ENCODE results near the gene CENPE.

CENPE gene

DNA sequence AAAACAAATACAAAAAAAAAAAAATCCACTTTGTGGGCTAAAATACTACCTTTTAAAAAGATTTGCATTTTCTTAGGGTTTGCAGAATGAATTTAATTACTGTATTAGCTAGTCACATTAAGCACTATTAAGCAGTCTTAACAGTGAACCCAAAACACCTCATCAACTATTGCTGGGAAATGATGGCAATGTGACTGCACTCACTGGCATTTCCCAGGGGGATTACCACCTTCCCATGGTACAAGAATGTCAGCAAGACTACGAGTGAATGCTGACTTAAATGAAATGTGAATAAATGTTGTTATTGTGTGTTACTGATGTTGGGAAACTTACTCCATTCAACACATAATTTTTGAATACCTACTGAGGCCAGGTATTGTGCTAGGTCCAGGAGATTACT is 111.6 kb downstream of the CENPE start:
- H4K91ac ChIP-seq (ENCODE audit: low read depth, low read length, poor library complexity), result no peak overlapping the region
- no peak overlapping the region for H3K23ac ChIP-seq (ENCODE audit: low read depth, low read length, poor library complexity)
- no peak overlapping the region for H3K4me3 ChIP-seq (ENCODE audit: low read length in 2 of 2)
- no CpG with 5 or more reads among the region's 1 CpG for WGBS, 2 donors (ENCODE audit: extremely low coverage in 2 of 2, insufficient read length in 2 of 2, insufficient replicate concordance in 1 of 2)
- no peak overlapping the region for H2AK5ac ChIP-seq (ENCODE audit: low read depth, low read length)
- H3K14ac ChIP-seq (ENCODE audit: low read length), result no peak overlapping the region
- H3K79me1 ChIP-seq (ENCODE audit: low read depth, low read length), result no peaks in the 10 kb centered on the region
- no peak overlapping the region for H3K27ac ChIP-seq (replicated peaks; ENCODE audit: low read length)
- no peak overlapping the region for H3K9ac ChIP-seq (ENCODE audit: low read depth, low read length, poor library complexity)
- H2BK15ac ChIP-seq (ENCODE audit: low read length), result no peak overlapping the region
- H4K8ac ChIP-seq (ENCODE audit: low read depth, low read length), result no peak overlapping the region
- no peak overlapping the region for H2BK5ac ChIP-seq (ENCODE audit: low read length)
- H2BK12ac ChIP-seq (ENCODE audit: low read length), result no peak overlapping the region
- no peaks in the 10 kb centered on the region for H3K4me1 ChIP-seq (ENCODE audit: control insufficient read depth in 2 of 2, insufficient read depth in 1 of 2, low read depth in 1 of 2, low read length in 2 of 2)
- H2AFZ ChIP-seq (ENCODE audit: low read length), result no peak overlapping the region
- H3K18ac ChIP-seq (ENCODE audit: low read length), result no peak overlapping the region
- no peak overlapping the region for H2BK120ac ChIP-seq (ENCODE audit: low read depth, low read length)
- H3K36me3 ChIP-seq (replicated peaks in 1 of 2; ENCODE audit: control insufficient read depth in 2 of 2, insufficient read depth in 2 of 2, low read length in 2 of 2), result peaks cover 23 to 93% of the 10 kb centered on the region in 2 donors
- no peak for DNase-seq (ENCODE audit: low spot score)
- H3K9me3 ChIP-seq (replicated peaks in 1 of 2; ENCODE audit: control insufficient read depth in 2 of 2, insufficient read depth in 1 of 2, low read depth in 1 of 2, low read length in 2 of 2), result no peaks in the 10 kb centered on the region
- H3K4me2 ChIP-seq (ENCODE audit: insufficient read depth, low read length, poor library complexity, severe bottlenecking), result no peak overlapping the region
- H3K27me3 ChIP-seq (ENCODE audit: control insufficient read depth in 3 of 3, insufficient read depth in 3 of 3, low read depth in 1 of 3, low read length in 3 of 3), result no peaks in the 10 kb centered on the region
- H3K4ac ChIP-seq (ENCODE audit: low read length), result no peak overlapping the region

GRCh38 chr4:103085555-103086196 is 112.5 kb downstream of the CENPE start:
- no peak for DNase-seq (ENCODE audit: low spot score)
- no peak overlapping the region for H2BK15ac ChIP-seq (ENCODE audit: low read length)

GRCh38 chr4:103079621-103080020 is 118.5 kb downstream of the CENPE start:
- Histone ChIP-seq H3K14ac (ENCODE audit: low read length) (no peak overlapping the region), H4K8ac (ENCODE audit: low read depth, low read length) (no peak overlapping the region), H3K9me3 (replicated peaks in 1 of 2; ENCODE audit: control insufficient read depth in 2 of 2, insufficient read depth in 1 of 2, low read depth in 1 of 2, low read length in 2 of 2) (no peaks in the 10 kb centered on the region), H2BK5ac (ENCODE audit: low read length) (no peak overlapping the region), H3K27ac (replicated peaks; ENCODE audit: low read length) (no peak overlapping the region), H3K18ac (ENCODE audit: low read length) (no peak overlapping the region), H3K9ac (ENCODE audit: low read depth, low read length, poor library complexity) (no peak overlapping the region), H2AFZ (ENCODE audit: low read length) (no peak overlapping the region), H3K4me1 (ENCODE audit: control insufficient read depth in 2 of 2, insufficient read depth in 1 of 2, low read depth in 1 of 2, low read length in 2 of 2) (peaks cover 2 to 3% of the 10 kb centered on the region in 2 donors), H4K91ac (ENCODE audit: low read depth, low read length, poor library complexity) (no peak overlapping the region), H3K23ac (ENCODE audit: low read depth, low read length, poor library complexity) (no peak overlapping the region), H3K79me1 (ENCODE audit: low read depth, low read length) (no peaks in the 10 kb centered on the region), H3K36me3 (replicated peaks in 1 of 2; ENCODE audit: control insufficient read depth in 2 of 2, insufficient read depth in 2 of 2, low read length in 2 of 2) (peaks cover 7 to 41% of the 10 kb centered on the region in 2 donors), H2AK5ac (ENCODE audit: low read depth, low read length) (no peak overlapping the region), H3K4me3 (ENCODE audit: low read length in 2 of 2) (no peak overlapping the region), H2BK15ac (ENCODE audit: low read length) (no peak overlapping the region), H3K27me3 (ENCODE audit: control insufficient read depth in 3 of 3, insufficient read depth in 3 of 3, low read depth in 1 of 3, low read length in 3 of 3) (no peaks in the 10 kb centered on the region), H3K4me2 (ENCODE audit: insufficient read depth, low read length, poor library complexity, severe bottlenecking) (no peak overlapping the region), H2BK12ac (ENCODE audit: low read length) (no peak overlapping the region), H3K4ac (ENCODE audit: low read length) (no peak overlapping the region), H2BK120ac (ENCODE audit: low read depth, low read length) (no peak overlapping the region)
- WGBS, 2 donors (ENCODE audit: extremely low coverage in 2 of 2, insufficient read length in 2 of 2, insufficient replicate concordance in 1 of 2), result no CpG with 5 or more reads among the region's 1 CpG
- no peak for DNase-seq (ENCODE audit: low spot score)

More at GRCh38 chr4:103085555-103086196, 112.5 kb downstream of the CENPE start:
- Histone ChIP-seq H3K36me3 (replicated peaks in 1 of 2; ENCODE audit: control insufficient read depth in 2 of 2, insufficient read depth in 2 of 2, low read length in 2 of 2) (peaks cover 25 to 87% of the 10 kb centered on the region in 2 donors), H3K23ac (ENCODE audit: low read depth, low read length, poor library complexity) (no peak overlapping the region), H4K8ac (ENCODE audit: low read depth, low read length) (no peak overlapping the region), H2AFZ (ENCODE audit: low read length) (no peak overlapping the region), H3K4me2 (ENCODE audit: insufficient read depth, low read length, poor library complexity, severe bottlenecking) (no peak overlapping the region), H2AK5ac (ENCODE audit: low read depth, low read length) (no peak overlapping the region), H2BK120ac (ENCODE audit: low read depth, low read length) (no peak overlapping the region), H3K27me3 (ENCODE audit: control insufficient read depth in 3 of 3, insufficient read depth in 3 of 3, low read depth in 1 of 3, low read length in 3 of 3) (no peaks in the 10 kb centered on the region), H2BK5ac (ENCODE audit: low read length) (no peak overlapping the region), H3K4me3 (ENCODE audit: low read length in 2 of 2) (no peak overlapping the region), H2BK12ac (ENCODE audit: low read length) (no peak overlapping the region), H3K27ac (replicated peaks; ENCODE audit: low read length) (no peak overlapping the region), H4K91ac (ENCODE audit: low read depth, low read length, poor library complexity) (no peak overlapping the region), H3K14ac (ENCODE audit: low read length) (no peak overlapping the region), H3K4me1 (ENCODE audit: control insufficient read depth in 2 of 2, insufficient read depth in 1 of 2, low read depth in 1 of 2, low read length in 2 of 2) (no peaks in the 10 kb centered on the region), H3K79me1 (ENCODE audit: low read depth, low read length) (no peaks in the 10 kb centered on the region), H3K4ac (ENCODE audit: low read length) (no peak overlapping the region), H3K9ac (ENCODE audit: low read depth, low read length, poor library complexity) (no peak overlapping the region), H3K9me3 (replicated peaks in 1 of 2; ENCODE audit: control insufficient read depth in 2 of 2, insufficient read depth in 1 of 2, low read depth in 1 of 2, low read length in 2 of 2) (no peaks in the 10 kb centered on the region), H3K18ac (ENCODE audit: low read length) (no peak overlapping the region)
- WGBS, 2 donors (ENCODE audit: extremely low coverage in 2 of 2, insufficient read length in 2 of 2, insufficient replicate concordance in 1 of 2), result no CpG with 5 or more reads among the region's 2 CpGs

GRCh38 chr4:103076747-103077347 is 121.3 kb downstream of the CENPE start, which contains the start of gene SLC9B2:
Gene SLC9B2 (minus strand): TSS chr4:103076761. CDS start chr4:103067550, 9,211 bp downstream.
- H2BK5ac ChIP-seq (ENCODE audit: low read length), result peak within 1 kb of the TSS; percentile 59
- no peak for DNase-seq (ENCODE audit: low spot score)
- H2BK15ac ChIP-seq (ENCODE audit: low read length), result peak within 1 kb of the TSS; percentile 69
- H2BK120ac ChIP-seq (ENCODE audit: low read depth, low read length), result peak within 1 kb of the TSS; percentile 88
- no peak within 1 kb of the TSS for H4K91ac ChIP-seq (ENCODE audit: low read depth, low read length, poor library complexity)
- peak within 1 kb of the TSS; percentile 95 for H3K9ac ChIP-seq (ENCODE audit: low read depth, low read length, poor library complexity)
- no peak within 1 kb of the TSS for H3K27ac ChIP-seq (replicated peaks; ENCODE audit: low read length)
- peak within 1 kb of the TSS; percentile 77 for H2BK12ac ChIP-seq (ENCODE audit: low read length)
- no peaks in the 10 kb centered on the region for H3K79me1 ChIP-seq (ENCODE audit: low read depth, low read length)
- no peak within 1 kb of the TSS for H3K4ac ChIP-seq (ENCODE audit: low read length)
- peaks cover 2 to 3% of the 10 kb centered on the region in 2 donors for H3K4me1 ChIP-seq (ENCODE audit: control insufficient read depth in 2 of 2, insufficient read depth in 1 of 2, low read depth in 1 of 2, low read length in 2 of 2)
- H2AFZ ChIP-seq (ENCODE audit: low read length), result peak within 1 kb of the TSS; percentile 97
- no peaks in the 10 kb centered on the region for H3K27me3 ChIP-seq (ENCODE audit: control insufficient read depth in 3 of 3, insufficient read depth in 3 of 3, low read depth in 1 of 3, low read length in 3 of 3)
- H3K14ac ChIP-seq (ENCODE audit: low read length), result peak within 1 kb of the TSS; percentile 84
- peak within 1 kb of the TSS; percentile 78 for H3K4me2 ChIP-seq (ENCODE audit: insufficient read depth, low read length, poor library complexity, severe bottlenecking)
- H2AK5ac ChIP-seq (ENCODE audit: low read depth, low read length), result no peak within 1 kb of the TSS
- H3K36me3 ChIP-seq (replicated peaks in 1 of 2; ENCODE audit: control insufficient read depth in 2 of 2, insufficient read depth in 2 of 2, low read length in 2 of 2), result peaks cover 3 to 20% of the 10 kb centered on the region in 2 donors
- peak within 1 kb of the TSS; percentile 89 for H3K23ac ChIP-seq (ENCODE audit: low read depth, low read length, poor library complexity)
- peak within 1 kb of the TSS; percentile 83 to 91 for H3K4me3 ChIP-seq (ENCODE audit: low read length in 2 of 2)
- H3K9me3 ChIP-seq (replicated peaks in 1 of 2; ENCODE audit: control insufficient read depth in 2 of 2, insufficient read depth in 1 of 2, low read depth in 1 of 2, low read length in 2 of 2), result peaks cover 0 to 6% of the 10 kb centered on the region in 2 donors
- no CpG with 5 or more reads among the region's 21 CpGs for WGBS, 2 donors (ENCODE audit: extremely low coverage in 2 of 2, insufficient read length in 2 of 2, insufficient replicate concordance in 1 of 2)
- H4K8ac ChIP-seq (ENCODE audit: low read depth, low read length), result no peak within 1 kb of the TSS
- peak within 1 kb of the TSS; percentile 96 for H3K18ac ChIP-seq (ENCODE audit: low read length)
